IMR-90 (cell line): ENCODE results near the gene EPHB6. TPM values are rescaled to one million over a fixed set of nuclear protein-coding genes. Genes with fewer than 3 reads are reported as not detected.

ENCODE experiments used
- ATAC-seq: fragments of 200-7000 bp; cut with Tn5 transposase; 2 replicates; pipeline ENCODE4 v1.9.1; 2020; ENCODE audit warnings: low read depth, mild to moderate bottlenecking, moderate library complexity
- BruUV-seq: library from RNA; stranded (reverse); fragments of 400-500 nt; replicated peaks from 2 replicates; lab custom pipeline; 2021; lab: Mats Ljungman, UMichigan
- CTCF ChIA-PET: fragments of 300-600 bp; formaldehyde crosslinking; extraction: SDS; loops from one replicate; lab custom pipeline; 2021; ENCODE audit warnings: antibody characterized with exemption; lab: Yijun Ruan, JAX
- POLR2A ChIA-PET: fragments of 300-600 bp; sonication (Branson Sonifier 250); formaldehyde crosslinking; loops from one replicate; lab custom pipeline; 2022; ENCODE audit warnings: antibody characterized with exemption; ENCODE audit not compliant: unreplicated experiment; lab: Charles Lee
- DNase-seq: peaks from one replicate; pipeline ENCODE4 v3.0.0; 2013
- H2AFZ ChIP-seq: replicated peaks from 2 replicates; pipeline ENCODE3; 2013; ENCODE audit warnings: low read length, mild to moderate bottlenecking; ENCODE audit not compliant: poor library complexity
- H2AK5ac ChIP-seq: 2 replicates; pipeline ENCODE4 v1.6.1; 2013; ENCODE audit warnings: low read depth, low read length, inconsistent platforms
- H2AK9ac ChIP-seq: replicated peaks from 2 replicates; pipeline ENCODE3; 2013; ENCODE audit warnings: mild to moderate bottlenecking, low read depth, low read length, moderate library complexity; ENCODE audit not compliant: poor library complexity
- H2BK120ac ChIP-seq: 2 replicates; pipeline ENCODE4 v1.6.1; 2013; ENCODE audit warnings: low read depth, low read length, inconsistent platforms
- H2BK15ac ChIP-seq: 3 replicates; pipeline ENCODE4 v1.6.1; 2013; ENCODE audit warnings: low read depth, low read length, inconsistent platforms
- H2BK20ac ChIP-seq: 2 replicates; pipeline ENCODE4 v1.6.1; 2013; ENCODE audit warnings: low read depth, mild to moderate bottlenecking, inconsistent platforms, low read length, moderate library complexity
- H2BK5ac ChIP-seq: 2 replicates; pipeline ENCODE4 v1.6.1; 2013; ENCODE audit warnings: mild to moderate bottlenecking, low read depth, low read length, inconsistent platforms; ENCODE audit not compliant: poor library complexity, severe bottlenecking
- H3K14ac ChIP-seq: replicated peaks from 2 replicates; pipeline ENCODE4 v1.6.1; 2013; ENCODE audit warnings: low read depth, low read length, inconsistent platforms
- H3K18ac ChIP-seq: 2 replicates; pipeline ENCODE4 v1.6.1; 2013; ENCODE audit warnings: low read depth, low read length, control low read depth
- H3K23ac ChIP-seq: 2 replicates; pipeline ENCODE4 v1.6.1; 2013; ENCODE audit warnings: low read depth, low read length, inconsistent platforms
- H3K27ac ChIP-seq: 2 replicates; pipeline ENCODE4 v1.5.1; 2013; ENCODE audit warnings: mild to moderate bottlenecking, control low read depth, low read length; ENCODE audit not compliant: insufficient read depth
- H3K27me3 ChIP-seq: 2 replicates; pipeline ENCODE4 v1.6.1; 2013; ENCODE audit warnings: low read length; ENCODE audit not compliant: control insufficient read depth, insufficient read depth
- H3K36me3 ChIP-seq: 2 replicates; pipeline ENCODE4 v1.6.1; 2013; ENCODE audit warnings: low read length, mixed read lengths; ENCODE audit not compliant: control insufficient read depth, insufficient read depth
- H3K4ac ChIP-seq: 2 replicates; pipeline ENCODE4 v1.6.1; 2013; ENCODE audit warnings: low read depth, low read length, inconsistent platforms
- H3K4me1 ChIP-seq: 2 replicates; pipeline ENCODE4 v1.6.1; 2013; ENCODE audit warnings: low read length, mixed read lengths; ENCODE audit not compliant: control insufficient read depth, insufficient read depth
- H3K4me2 ChIP-seq: 2 replicates; pipeline ENCODE4 v1.6.1; 2013; ENCODE audit warnings: low read depth, mild to moderate bottlenecking, control low read depth, low read length, moderate library complexity
- H3K4me3 ChIP-seq: 2 replicates; pipeline ENCODE4 v1.5.1; 2013; ENCODE audit warnings: low read depth, mild to moderate bottlenecking, control low read depth, low read length, moderate library complexity; ENCODE audit not compliant: insufficient read depth
- H3K56ac ChIP-seq: 2 replicates; pipeline ENCODE4 v1.6.1; 2013; ENCODE audit warnings: low read length, inconsistent platforms; ENCODE audit not compliant: insufficient read depth; ENCODE audit errors: extremely low read depth
- H3K79me1 ChIP-seq, 2 experiments: 2 replicates each; pipeline ENCODE4 v1.6.1; 2013; ENCODE audit warnings: low read length in 2 of 2, inconsistent platforms in 1 of 2, low read depth in 1 of 2
- H3K9ac ChIP-seq: 2 replicates; pipeline ENCODE4 v1.6.1; 2013; ENCODE audit warnings: low read depth, low read length, control low read depth
- H3K9me1 ChIP-seq: 2 replicates; pipeline ENCODE4 v1.6.1; 2013; ENCODE audit warnings: low read length, inconsistent platforms; ENCODE audit not compliant: insufficient read depth
- H3K9me3 ChIP-seq: 2 replicates; pipeline ENCODE4 v1.6.1; 2013; ENCODE audit warnings: low read length; ENCODE audit not compliant: control insufficient read depth, insufficient read depth
- H4K20me1 ChIP-seq: 2 replicates; pipeline ENCODE4 v1.6.1; 2013; ENCODE audit warnings: low read length, inconsistent platforms; ENCODE audit not compliant: insufficient read depth
- H4K5ac ChIP-seq: 2 replicates; pipeline ENCODE4 v1.6.1; 2013; ENCODE audit warnings: mild to moderate bottlenecking, low read depth, low read length, control low read depth
- H4K8ac ChIP-seq, 2 experiments: 2 replicates each; pipeline ENCODE4 v1.6.1; 2013; ENCODE audit warnings: low read depth in 2 of 2, low read length in 2 of 2, control low read depth in 1 of 2, inconsistent platforms in 1 of 2
- H4K91ac ChIP-seq: 2 replicates; pipeline ENCODE4 v1.6.1; 2013; ENCODE audit warnings: low read depth, low read length, inconsistent platforms; ENCODE audit not compliant: insufficient read depth
- MAFK ChIP-seq: IDR thresholded peaks from 2 replicates; pipeline ENCODE4 v1.6.1; 2012; ENCODE audit warnings: low read depth, low read length, improper control_type of control experiment
- MXI1 ChIP-seq: IDR thresholded peaks from 2 replicates; pipeline ENCODE4 v1.6.1; 2012; ENCODE audit warnings: low read depth, mild to moderate bottlenecking, low read length, moderate library complexity, borderline replicate concordance
- WGBS, 2 experiments: methylation state at CpG; one replicate each; pipeline versions ENCODE4 v1.1.5 to v1.1.7; 2013; ENCODE audit warnings: missing lambda C conversion rate in 2 of 2; ENCODE audit not compliant: insufficient read length in 1 of 2; ENCODE audit errors: extremely low coverage in 2 of 2; 5-methylcytosine and 5-hydroxymethylcytosine counted together
- dilution Hi-C: fragments of 300-500 bp; cut with HindIII; formaldehyde crosslinking; loops from one replicate; pipeline ENCODE4 v1.14.3; 2018; ENCODE audit warnings: low sequenced_read_pairs; ENCODE audit not compliant: unreplicated experiment
- in situ Hi-C: fragments of 300-500 bp; cut with MboI; formaldehyde crosslinking; loops from 3 replicates; pipeline ENCODE4 v1.14.3; 2019; ENCODE audit warnings: low sequenced_read_pairs, inconsistent platforms, mixed read lengths
- intact Hi-C: fragments of 100-400 bp; cut with micrococcal nuclease; formaldehyde crosslinking; loops from 2 replicates; pipeline ENCODE4 v1.10.0; 2022
- polyA plus RNA-seq, 3 experiments: library from polyadenylated mRNA; depleted of rRNA; stranded (reverse); fragments of >200 nt; gene quantifications; 2 replicates each; pipeline ENCODE4 v1.2.3, GENCODE V29; 2012; ENCODE audit warnings: low replicate concordance in 1 of 3
- total RNA-seq: library from RNA; depleted of rRNA; stranded (reverse); fragments of >200 nt; gene quantifications from 2 replicates; pipeline ENCODE4 v1.2.3, GENCODE V29; 2012

EPHB6 gene
- total and polyA plus RNA-seq, 2 of the 4 experiments (the other 2 are of a cell fraction): under 0.01 to 0.60 TPM

- Histone ChIP-seq H3K4me1 (no peaks in the 10 kb centered on the region), H4K8ac (no peak overlapping the region), H3K27me3 (peaks cover 1% of the 10 kb centered on the region; the same call in 1 of the 2 replicates), H3K18ac (no peak overlapping the region), H3K4me3 (no peak overlapping the region), H2AFZ (no peak overlapping the region), H3K9me3 (no peaks in the 10 kb centered on the region), H4K5ac (no peak overlapping the region), H2AK5ac (no peak overlapping the region), H2AK9ac (no peak overlapping the region), H2BK15ac (no peak overlapping the region), H4K20me1 (no peaks in the 10 kb centered on the region), H2BK120ac (no peak overlapping the region), H3K27ac (no peak overlapping the region), H4K91ac (no peak overlapping the region), H2BK20ac (no peak overlapping the region), H2BK5ac (no peak overlapping the region), H3K14ac (no peak overlapping the region), H3K4me2 (no peak overlapping the region), H3K9me1 (no peaks in the 10 kb centered on the region), H3K4ac (no peak overlapping the region), H3K9ac (no peak overlapping the region), H3K36me3 (no peaks in the 10 kb centered on the region), H3K23ac (no peak overlapping the region), H3K56ac (no peak overlapping the region), H3K79me1 (no peaks in the 10 kb centered on the region)
- CTCF ChIA-PET: no interaction called here
- no CpG with 5 or more reads among the region's 4 CpGs for WGBS, 2 experiments
- dilution Hi-C loops: no loop called here
- POLR2A ChIA-PET: no interaction called here
- DNase-seq: no peak
- intact Hi-C loops: no loop called here
- ATAC-seq: no peak
- in situ Hi-C loops: no loop called here
- no peak for TF ChIP-seq MXI1
- no peak for TF ChIP-seq MAFK
- BruUV-seq: no TSS peak
Measured at GRCh38 chr7:142862351-142862750, 7.5 kb downstream of the EPHB6 start.
